LNCaP clone FGC (cell line): Measurements from ENCODE around the gene TMF1.

Source experiments
- DNase-seq: peaks from one replicate; pipeline ENCODE4 v3.0.0-alpha.2; 2011; ENCODE audit warnings: low read depth
- H3K4me3 ChIP-seq: 2 replicates; pipeline ENCODE4 v1.5.1; 2011; ENCODE audit warnings: mild to moderate bottlenecking, low read depth, low read length, control low read depth
- TF ChIP-seq, protein P1 (sequence below): IDR thresholded peaks from 2 replicates; pipeline ENCODE4 v1.5.1; 2012; ENCODE audit warnings: mild to moderate bottlenecking; ENCODE audit not compliant: control insufficient read depth, insufficient read depth; ENCODE audit errors: extremely low read depth

Gene TMF1

DNA sequence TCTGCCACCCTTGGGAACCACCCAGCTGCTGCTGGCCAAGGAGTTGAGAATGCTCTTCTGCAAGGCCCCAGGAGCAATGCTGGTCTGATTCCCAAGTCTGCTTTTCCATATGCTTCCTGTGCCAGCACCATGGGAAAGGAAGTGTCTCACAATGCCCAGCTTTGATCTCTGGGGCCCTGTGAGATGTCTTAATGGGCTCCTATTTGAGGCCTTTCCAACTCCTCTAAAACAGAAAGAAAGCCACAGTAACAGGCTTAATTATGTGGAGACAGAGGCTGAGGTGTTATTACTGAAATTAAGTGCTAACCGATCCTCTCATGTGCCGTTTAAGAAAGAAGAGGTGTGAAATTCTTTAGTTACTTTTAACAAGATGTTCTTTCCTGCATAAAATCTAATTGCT lies 43.2 kb downstream of the TMF1 start:
- no peak for DNase-seq
- TF ChIP-seq, protein P1, sequence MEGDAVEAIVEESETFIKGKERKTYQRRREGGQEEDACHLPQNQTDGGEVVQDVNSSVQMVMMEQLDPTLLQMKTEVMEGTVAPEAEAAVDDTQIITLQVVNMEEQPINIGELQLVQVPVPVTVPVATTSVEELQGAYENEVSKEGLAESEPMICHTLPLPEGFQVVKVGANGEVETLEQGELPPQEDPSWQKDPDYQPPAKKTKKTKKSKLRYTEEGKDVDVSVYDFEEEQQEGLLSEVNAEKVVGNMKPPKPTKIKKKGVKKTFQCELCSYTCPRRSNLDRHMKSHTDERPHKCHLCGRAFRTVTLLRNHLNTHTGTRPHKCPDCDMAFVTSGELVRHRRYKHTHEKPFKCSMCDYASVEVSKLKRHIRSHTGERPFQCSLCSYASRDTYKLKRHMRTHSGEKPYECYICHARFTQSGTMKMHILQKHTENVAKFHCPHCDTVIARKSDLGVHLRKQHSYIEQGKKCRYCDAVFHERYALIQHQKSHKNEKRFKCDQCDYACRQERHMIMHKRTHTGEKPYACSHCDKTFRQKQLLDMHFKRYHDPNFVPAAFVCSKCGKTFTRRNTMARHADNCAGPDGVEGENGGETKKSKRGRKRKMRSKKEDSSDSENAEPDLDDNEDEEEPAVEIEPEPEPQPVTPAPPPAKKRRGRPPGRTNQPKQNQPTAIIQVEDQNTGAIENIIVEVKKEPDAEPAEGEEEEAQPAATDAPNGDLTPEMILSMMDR = no peak
- no peak overlapping the region for H3K4me3 ChIP-seq

DNA sequence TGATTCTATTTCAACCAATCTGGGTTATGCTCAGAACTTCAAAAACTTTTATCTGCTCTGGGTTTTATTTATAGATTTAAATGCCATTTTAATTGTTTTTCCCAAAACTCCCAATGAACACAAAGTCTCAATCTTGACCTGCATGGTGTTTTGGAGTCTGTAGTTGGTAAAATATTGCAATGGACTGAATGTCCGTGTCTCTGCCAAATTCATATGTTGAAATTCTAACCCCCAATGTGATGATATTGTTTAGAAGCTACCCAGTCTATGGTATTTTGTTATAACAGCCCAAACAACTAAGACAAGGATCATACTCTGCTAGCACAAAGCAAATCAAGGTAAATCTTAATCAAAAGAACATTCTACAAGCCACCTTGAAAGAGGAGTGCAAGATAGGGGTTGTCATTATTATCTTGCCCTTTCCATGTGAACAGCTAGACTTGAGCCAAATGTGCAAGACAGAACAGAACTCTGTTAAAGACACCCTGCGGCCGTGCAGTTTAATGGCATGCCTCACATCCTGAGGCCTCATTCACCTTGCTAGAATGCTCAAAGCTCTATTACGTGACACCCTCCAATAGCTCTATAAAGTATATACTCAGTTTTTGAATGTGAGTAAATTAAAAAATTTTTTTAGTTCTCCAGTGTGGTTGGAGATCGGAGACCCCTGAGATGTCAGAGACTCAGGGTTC lies 46.2 kb downstream of the TMF1 start:
- TF ChIP-seq, protein P1 = no peak
- H3K4me3 ChIP-seq = no peak overlapping the region
- DNase-seq = no peak

DNA sequence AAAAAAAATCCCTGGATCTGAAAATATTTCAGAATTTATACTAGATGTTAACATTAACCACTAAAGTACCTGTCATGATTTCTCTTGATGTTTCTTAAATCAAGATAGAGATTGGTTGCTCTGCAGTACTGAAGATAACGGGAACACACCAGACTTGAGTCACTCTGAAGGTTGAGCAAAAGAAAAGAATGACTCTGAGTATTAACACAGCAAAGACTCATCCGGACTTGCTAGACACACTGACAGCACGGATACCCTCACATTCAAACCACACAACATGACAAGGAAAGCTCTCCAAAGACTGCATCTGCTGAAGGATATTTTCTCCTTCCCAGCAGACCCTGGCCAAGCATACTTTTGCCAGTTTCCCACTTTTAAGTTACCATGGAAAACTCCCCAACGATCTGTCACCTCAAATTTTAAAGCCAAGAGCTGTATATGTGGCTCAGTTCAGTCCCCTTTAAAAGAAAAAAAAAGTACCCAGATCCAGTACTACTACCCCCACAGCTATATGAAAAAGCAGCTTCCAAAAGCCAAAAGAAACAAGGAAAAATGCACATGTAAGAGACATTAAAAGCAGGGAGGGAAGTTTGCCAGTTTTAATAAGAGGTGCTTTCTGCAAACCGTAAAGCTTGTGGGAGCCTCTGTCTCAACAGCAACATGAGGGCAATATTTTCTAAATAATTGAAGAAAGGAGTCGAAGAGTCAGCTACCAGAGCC lies 46.9 kb downstream of the TMF1 start:
- DNase-seq = no peak
- H3K4me3 ChIP-seq = no peak overlapping the region
- TF ChIP-seq, protein P1 = no peak

DNA sequence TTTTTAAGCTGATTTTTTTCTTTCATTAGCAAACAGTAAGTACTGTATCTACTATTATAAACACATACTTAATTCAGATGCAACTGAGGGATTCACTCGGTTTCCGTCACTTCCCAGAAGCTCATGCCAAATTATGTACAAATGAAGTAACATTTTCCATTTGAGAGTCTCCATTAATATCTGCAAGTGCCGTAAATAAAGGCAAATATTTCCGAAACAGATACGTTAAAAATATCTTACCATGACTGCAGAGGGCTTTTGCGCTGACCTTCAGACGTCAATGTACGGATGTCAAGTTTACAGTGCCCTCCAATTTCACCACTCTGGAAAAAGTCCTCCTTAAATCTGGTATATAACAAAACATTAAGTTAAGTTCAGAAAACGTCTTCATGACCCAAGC lies 48.0 kb downstream of the TMF1 start:
- no peak overlapping the region for H3K4me3 ChIP-seq
- DNase-seq = no peak
- TF ChIP-seq, protein P1 = no peak

DNA sequence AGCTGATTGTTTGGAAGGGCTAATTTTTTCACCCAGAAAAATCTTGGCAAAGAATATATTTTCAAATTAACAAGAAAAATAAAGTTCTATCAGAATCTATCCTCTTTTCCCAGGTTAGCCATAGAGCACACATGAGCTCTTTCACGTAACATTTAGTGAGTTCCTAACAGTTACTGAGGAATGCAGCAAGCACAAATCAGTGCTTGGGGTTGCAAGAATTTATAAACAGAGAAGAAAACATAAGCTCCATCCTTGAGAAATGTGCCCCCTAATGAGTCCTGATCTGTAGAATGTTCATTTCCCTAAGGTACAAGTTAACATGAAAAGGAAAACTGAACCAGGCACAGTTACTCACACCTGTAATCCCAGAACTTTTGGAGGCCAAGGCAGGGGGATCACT lies 52.5 kb downstream of the TMF1 start:
- no peak overlapping the region for H3K4me3 ChIP-seq
- DNase-seq = no peak
- TF ChIP-seq, protein P1 = no peak

DNA sequence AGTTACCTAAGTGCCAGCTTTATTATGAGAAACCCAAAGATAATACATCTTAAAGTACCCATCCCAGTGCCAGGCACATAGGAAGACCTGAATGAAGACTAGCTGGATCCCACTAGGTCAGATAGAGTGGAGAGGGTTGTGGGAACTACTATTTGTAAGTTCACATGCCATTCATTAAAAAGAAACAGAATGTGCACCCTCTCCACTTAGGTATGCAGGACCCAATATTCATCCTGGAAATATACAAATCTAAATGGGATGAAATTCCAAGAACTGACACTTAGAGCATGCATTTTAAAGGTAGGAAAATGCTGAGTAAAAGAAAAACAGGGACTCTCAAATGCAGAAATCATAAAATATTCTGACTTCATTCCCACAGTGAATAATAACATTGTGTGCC lies 53.0 kb downstream of the TMF1 start:
- H3K4me3 ChIP-seq = no peak overlapping the region
- TF ChIP-seq, protein P1 = no peak
- no peak for DNase-seq
